Astrocyte (in vitro differentiated cells and primary cell): ENCODE results near the gene OR6J1.

Experiments used
- CTCF ChIP-seq: IDR thresholded peaks from 2 replicates; pipeline ENCODE4 v1.5.1; 2011; ENCODE audit warnings: low read depth, mild to moderate bottlenecking, inconsistent platforms, low read length, moderate library complexity; ENCODE audit not compliant: insufficient read depth
- EZH2 ChIP-seq: IDR thresholded peaks from 2 replicates; pipeline ENCODE4 v1.6.1; 2012; ENCODE audit warnings: mild to moderate bottlenecking, low read length, inconsistent platforms; ENCODE audit not compliant: insufficient read depth

- TF ChIP-seq CTCF (no peak), EZH2 (no peak)
These were observed 36.9 kb downstream of the OR6J1 start for GRCh38 chr14:22607291-22607690.
